Endothelial cell (in vitro differentiated cells): Measurements from ENCODE around the gene AQP7. TPM values are rescaled to one million over a fixed set of nuclear protein-coding genes. Genes with fewer than 3 reads are reported as not detected.

ENCODE experiments used
- DNase-seq: peaks from one replicate; pipeline ENCODE4 v3.0.0; 2021; ENCODE audit warnings: low spot score
- H3K27ac Mint-ChIP-seq: one replicate; pipeline ENCODE4 v1.8.0; 2021; ENCODE audit warnings: mixed read lengths, inconsistent platforms; ENCODE audit not compliant: unreplicated experiment
- H3K27me3 Mint-ChIP-seq: one replicate; pipeline ENCODE4 v1.8.0; 2021; ENCODE audit warnings: mild to moderate bottlenecking, moderate library complexity, mixed read lengths, inconsistent platforms; ENCODE audit not compliant: unreplicated experiment
- H3K36me3 Mint-ChIP-seq: one replicate; pipeline ENCODE4 v1.8.0; 2021; ENCODE audit warnings: mild to moderate bottlenecking, low read depth, mixed read lengths, inconsistent platforms; ENCODE audit not compliant: unreplicated experiment
- H3K4me1 Mint-ChIP-seq: one replicate; pipeline ENCODE4 v1.8.0; 2021; ENCODE audit warnings: mild to moderate bottlenecking, mixed read lengths, inconsistent platforms; ENCODE audit not compliant: unreplicated experiment
- H3K4me3 Mint-ChIP-seq: one replicate; pipeline ENCODE4 v1.8.0; 2021; ENCODE audit warnings: mild to moderate bottlenecking, mixed read lengths, inconsistent platforms; ENCODE audit not compliant: unreplicated experiment
- H3K9me3 Mint-ChIP-seq: one replicate; pipeline ENCODE4 v1.8.0; 2021; ENCODE audit warnings: mixed read lengths, inconsistent platforms; ENCODE audit not compliant: unreplicated experiment
- total RNA-seq: library from RNA; stranded (reverse); fragmentation: NEBNext Ultra II Directional; extraction: Animal tissue kit (Norgen Biotek cat#: 25700); gene quantifications from one replicate; pipeline ENCODE4 v1.2.1, GENCODE V29; 2021; ENCODE audit not compliant: unreplicated experiment
- TF ChIP-seq, protein P1 (sequence below): fragments of 200-600 bp; sonication (generic); IDR thresholded peaks from one replicate; pipeline ENCODE4 v1.5.0; 2021; ENCODE audit warnings: antibody characterized with exemption; ENCODE audit not compliant: unreplicated experiment

Gene AQP7
- total RNA-seq, 1 donor from 2014 or later: 0.64 TPM

DNA sequence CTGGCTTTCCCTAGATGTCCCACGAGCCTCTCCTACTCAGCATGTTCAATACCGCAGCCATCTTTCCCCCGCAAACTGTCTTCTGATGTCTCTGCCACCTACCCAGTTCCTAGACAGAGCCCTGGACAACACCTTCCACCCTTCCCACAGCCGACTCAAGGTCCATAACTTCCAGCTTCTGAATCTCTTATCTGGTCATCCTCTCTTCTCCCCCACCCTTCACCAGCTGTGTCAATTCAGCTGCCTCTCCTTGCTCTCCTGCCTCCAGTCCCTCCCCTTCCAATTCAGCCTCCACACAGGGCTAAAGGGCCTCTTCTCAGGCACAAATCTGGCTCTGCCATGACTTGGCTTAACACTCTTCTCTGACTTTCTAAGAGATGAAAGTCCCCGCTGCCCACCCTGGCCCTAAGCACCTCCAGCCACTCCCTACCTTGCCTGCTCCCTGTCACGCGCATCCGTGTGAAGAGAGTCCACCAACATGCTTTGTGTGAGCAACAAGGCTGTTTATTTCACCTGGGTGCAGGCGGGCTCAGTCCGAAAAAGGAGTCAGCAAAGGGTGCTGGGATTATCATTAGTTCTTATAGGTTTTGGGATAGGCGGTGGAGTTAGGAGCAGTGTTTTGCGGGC lies 25.2 kb downstream of the AQP7 start:
- H3K4me1 Mint-ChIP-seq: peaks cover 51% of the 10 kb centered on the region
- peaks cover 19% of the 10 kb centered on the region for H3K27me3 Mint-ChIP-seq
- peak overlapping the region; percentile 4 for H3K27ac Mint-ChIP-seq
- DNase-seq: no peak
- TF ChIP-seq, protein P1, sequence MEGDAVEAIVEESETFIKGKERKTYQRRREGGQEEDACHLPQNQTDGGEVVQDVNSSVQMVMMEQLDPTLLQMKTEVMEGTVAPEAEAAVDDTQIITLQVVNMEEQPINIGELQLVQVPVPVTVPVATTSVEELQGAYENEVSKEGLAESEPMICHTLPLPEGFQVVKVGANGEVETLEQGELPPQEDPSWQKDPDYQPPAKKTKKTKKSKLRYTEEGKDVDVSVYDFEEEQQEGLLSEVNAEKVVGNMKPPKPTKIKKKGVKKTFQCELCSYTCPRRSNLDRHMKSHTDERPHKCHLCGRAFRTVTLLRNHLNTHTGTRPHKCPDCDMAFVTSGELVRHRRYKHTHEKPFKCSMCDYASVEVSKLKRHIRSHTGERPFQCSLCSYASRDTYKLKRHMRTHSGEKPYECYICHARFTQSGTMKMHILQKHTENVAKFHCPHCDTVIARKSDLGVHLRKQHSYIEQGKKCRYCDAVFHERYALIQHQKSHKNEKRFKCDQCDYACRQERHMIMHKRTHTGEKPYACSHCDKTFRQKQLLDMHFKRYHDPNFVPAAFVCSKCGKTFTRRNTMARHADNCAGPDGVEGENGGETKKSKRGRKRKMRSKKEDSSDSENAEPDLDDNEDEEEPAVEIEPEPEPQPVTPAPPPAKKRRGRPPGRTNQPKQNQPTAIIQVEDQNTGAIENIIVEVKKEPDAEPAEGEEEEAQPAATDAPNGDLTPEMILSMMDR: no peak
- no peaks in the 10 kb centered on the region for H3K9me3 Mint-ChIP-seq
- no peak overlapping the region for H3K4me3 Mint-ChIP-seq
- H3K36me3 Mint-ChIP-seq: peaks cover 9% of the 10 kb centered on the region

DNA sequence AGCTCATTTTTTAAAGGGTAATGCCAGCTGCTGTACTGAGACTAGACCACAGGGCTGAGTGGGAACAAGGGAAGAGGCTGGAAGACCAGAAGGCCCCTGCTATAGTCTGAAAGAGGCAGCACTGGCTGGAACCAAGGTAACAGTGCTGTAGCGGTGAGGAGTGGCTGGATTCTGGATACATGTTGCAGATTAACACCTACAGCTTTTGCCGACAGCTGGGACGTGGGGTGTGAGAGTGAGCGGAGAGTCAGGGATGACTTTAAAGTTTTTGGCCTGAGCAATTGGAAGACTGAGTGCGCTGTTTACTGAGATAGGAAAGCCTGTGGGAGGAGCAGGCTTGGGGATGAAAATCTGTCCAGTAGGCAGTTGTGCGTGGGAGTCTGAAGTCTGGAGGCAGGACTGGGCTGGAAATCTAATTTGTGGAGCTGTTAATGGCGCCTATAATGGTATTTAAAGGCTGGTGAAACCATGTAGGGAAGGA lies 26.5 kb downstream of the AQP7 start:
- peaks cover 19% of the 10 kb centered on the region for H3K27me3 Mint-ChIP-seq
- peaks cover 17% of the 10 kb centered on the region for H3K36me3 Mint-ChIP-seq
- TF ChIP-seq, protein P1: no peak
- H3K9me3 Mint-ChIP-seq: no peaks in the 10 kb centered on the region
- H3K27ac Mint-ChIP-seq: peak overlapping the region; percentile 79
- H3K4me3 Mint-ChIP-seq: peak overlapping the region; percentile 39
- H3K4me1 Mint-ChIP-seq: peaks cover 58% of the 10 kb centered on the region
- DNase-seq: no peak

DNA sequence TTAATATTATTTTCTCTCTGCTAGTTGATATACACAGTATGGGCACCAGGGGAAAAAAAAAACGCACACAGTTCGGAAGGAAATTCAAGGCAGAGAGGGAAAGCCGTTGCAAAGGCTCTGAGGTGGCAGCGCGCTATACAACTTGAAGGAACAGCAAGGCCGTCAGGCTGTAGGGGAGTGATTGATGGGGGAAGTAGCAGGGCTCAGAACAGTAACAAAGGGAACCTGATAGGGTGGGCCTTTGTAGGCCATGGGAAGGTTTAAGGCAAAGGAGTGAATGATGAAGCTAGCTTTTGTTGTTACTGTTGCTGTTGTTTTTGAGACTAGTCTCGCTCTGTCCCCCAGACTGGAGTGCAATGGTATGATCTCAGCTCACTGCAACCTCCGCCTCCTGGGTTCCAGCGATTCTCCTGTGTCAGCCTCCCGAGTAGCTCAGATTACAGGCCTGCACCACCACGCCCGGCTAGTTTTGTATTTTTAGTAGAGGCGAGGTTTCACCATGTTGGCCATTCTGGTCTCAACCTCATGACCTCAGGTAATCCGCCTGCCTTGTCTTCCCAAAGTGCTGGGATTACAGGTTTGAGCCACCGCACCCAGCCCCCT lies 27.0 kb downstream of the AQP7 start:
- Mint-ChIP-seq H3K4me3 (no peak overlapping the region), H3K27ac (peak overlapping the region; percentile 79), H3K27me3 (peaks cover 18% of the 10 kb centered on the region), H3K36me3 (peaks cover 17% of the 10 kb centered on the region), H3K4me1 (peaks cover 53% of the 10 kb centered on the region), H3K9me3 (no peaks in the 10 kb centered on the region)
- TF ChIP-seq, protein P1: peak; percentile 43
- DNase-seq: no peak

DNA sequence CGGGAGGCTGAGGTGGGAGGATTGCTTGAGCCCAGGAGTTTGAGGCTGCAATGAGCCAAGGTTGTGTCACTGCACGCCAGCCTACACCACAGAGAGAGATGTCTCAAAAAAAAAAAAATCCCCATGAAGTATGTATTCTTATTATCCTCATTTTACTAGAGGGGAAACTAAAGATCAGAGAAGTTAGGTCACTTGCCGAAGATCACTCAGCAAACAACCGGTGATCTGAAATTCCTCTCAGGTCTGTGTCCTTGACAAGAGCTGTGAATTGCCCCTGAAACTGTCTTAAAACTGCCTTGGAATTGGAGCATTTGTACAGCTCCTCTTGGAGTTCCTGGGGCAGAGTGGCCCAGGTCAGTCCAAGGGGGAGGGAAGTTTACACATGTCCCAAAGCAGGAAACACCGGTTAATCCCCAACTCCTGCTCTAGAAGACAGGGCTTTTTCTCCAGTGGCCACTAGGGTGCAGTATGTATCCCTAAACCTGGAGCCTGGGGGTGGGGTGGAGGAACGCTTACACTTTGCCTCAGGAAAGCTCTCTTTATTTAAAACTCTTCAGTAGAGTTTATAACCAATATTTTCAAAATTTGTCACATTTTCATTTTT lies 27.6 kb downstream of the AQP7 start:
- Mint-ChIP-seq H3K4me3 (no peak overlapping the region), H3K27me3 (peaks cover 18% of the 10 kb centered on the region), H3K9me3 (no peaks in the 10 kb centered on the region), H3K4me1 (peaks cover 53% of the 10 kb centered on the region), H3K36me3 (peaks cover 21% of the 10 kb centered on the region), H3K27ac (peak overlapping the region; percentile 79)
- DNase-seq: peak; percentile 75
- TF ChIP-seq, protein P1: peak; percentile 79

DNA sequence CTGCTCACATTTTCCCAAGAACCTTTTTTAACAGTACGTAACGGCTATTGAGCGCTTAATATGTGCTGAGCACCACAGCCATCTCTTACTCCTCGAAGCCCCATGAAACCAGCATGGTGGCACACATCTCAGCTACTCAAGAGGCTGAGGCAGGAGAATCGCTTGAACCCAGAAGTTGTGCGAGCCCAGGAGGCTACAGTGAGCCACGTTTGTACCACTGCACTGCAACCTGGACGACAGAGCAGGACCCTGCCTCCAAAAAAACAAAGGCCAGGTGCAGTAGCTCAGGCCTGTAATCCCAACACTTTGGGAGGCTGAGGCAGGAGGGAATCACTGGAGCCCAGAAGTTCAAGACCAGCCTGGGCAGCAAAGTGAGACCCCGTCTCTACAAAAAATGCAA lies 28.2 kb downstream of the AQP7 start:
- no peak for DNase-seq
- Mint-ChIP-seq H3K4me1 (peaks cover 53% of the 10 kb centered on the region), H3K27ac (no peak overlapping the region), H3K27me3 (peaks cover 18% of the 10 kb centered on the region), H3K9me3 (no peaks in the 10 kb centered on the region), H3K4me3 (no peak overlapping the region), H3K36me3 (peaks cover 25% of the 10 kb centered on the region)
- TF ChIP-seq, protein P1: no peak
